ENCODE data around the gene PROK1. TPM values are rescaled to one million over a fixed set of nuclear protein-coding genes. Genes with fewer than 3 reads are reported as not detected.

Gene PROK1
- total RNA-seq, 1 experiment from 2014 or later, result not detected

- CTCF ChIA-PET, result interaction anchor here (0.6 to 1.2 kb wide), 2 partner anchors 33 to 261 kb away, joined by 3 to 6 read pairs; no protein-coding TSS in a partner anchor
- DNase-seq (ENCODE audit: low spot score), result peak; percentile 14
- Histone ChIP-seq H3K4me3 (ENCODE audit: low read depth, low read length, poor library complexity, severe bottlenecking) (no peak overlapping the region), H3K36me3 (ENCODE audit: insufficient read depth, low read length, poor library complexity, severe bottlenecking) (no peaks in the 10 kb centered on the region), H3K4me1 (ENCODE audit: insufficient read depth, low read length, poor library complexity, severe bottlenecking) (no peaks in the 10 kb centered on the region), H3K27me3 (replicated peaks; ENCODE audit: insufficient read depth, low read depth, low read length, poor library complexity) (no peaks in the 10 kb centered on the region), H3K27ac (ENCODE audit: low read depth, low read length, poor library complexity, severe bottlenecking) (no peak overlapping the region), H3K9me3 (ENCODE audit: low read depth, low read length, poor library complexity, severe bottlenecking) (no peaks in the 10 kb centered on the region)
- TF ChIP-seq CTCF (conservative IDR thresholded peaks at IDR 0.05; ENCODE audit: low read depth, low read length), result peak; percentile 42; the same call in 1 of the 2 replicates
- no peak for TF ChIP-seq EZH2 (IDR thresholded peaks at IDR 0.05; ENCODE audit: borderline replicate concordance, low read depth, low read length, poor library complexity, severe bottlenecking)
- intact Hi-C loops (cut with micrococcal nuclease; ENCODE audit: unreplicated experiment), result loop anchor here (5.0 to 10.0 kb wide), 2 partner anchors 34 to 148 kb away; no protein-coding TSS in a partner anchor
- BruUV-seq (replicated peaks), result no TSS peak
- POLR2A ChIA-PET (ENCODE audit: low non-redundant PET), result no interaction called here
Observed at GRCh38 chr1:110462964-110463363, 12.0 kb downstream of the PROK1 start.

GRCh38 chr1:110463725-110464124, 12.8 kb downstream of the PROK1 start:
- TF ChIP-seq CTCF (conservative IDR thresholded peaks at IDR 0.05; ENCODE audit: low read depth, low read length) (no peak), EZH2 (IDR thresholded peaks at IDR 0.05; ENCODE audit: borderline replicate concordance, low read depth, low read length, poor library complexity, severe bottlenecking) (no peak)
- Histone ChIP-seq H3K4me3 (ENCODE audit: low read depth, low read length, poor library complexity, severe bottlenecking) (no peak overlapping the region), H3K36me3 (ENCODE audit: insufficient read depth, low read length, poor library complexity, severe bottlenecking) (no peaks in the 10 kb centered on the region), H3K9me3 (ENCODE audit: low read depth, low read length, poor library complexity, severe bottlenecking) (no peaks in the 10 kb centered on the region), H3K27me3 (replicated peaks; ENCODE audit: insufficient read depth, low read depth, low read length, poor library complexity) (no peaks in the 10 kb centered on the region), H3K4me1 (ENCODE audit: insufficient read depth, low read length, poor library complexity, severe bottlenecking) (no peaks in the 10 kb centered on the region), H3K27ac (ENCODE audit: low read depth, low read length, poor library complexity, severe bottlenecking) (no peak overlapping the region)
- intact Hi-C loops (cut with micrococcal nuclease; ENCODE audit: unreplicated experiment), result loop anchor here (5.0 to 10.0 kb wide), 2 partner anchors 34 to 149 kb away; no protein-coding TSS in a partner anchor
- ChIA-PET POLR2A (ENCODE audit: low non-redundant PET) (no interaction called here), CTCF (interaction anchor here (1.2 kb wide), 1 partner anchor 32 kb away, joined by 6 read pairs; no protein-coding TSS in a partner anchor)
- DNase-seq (ENCODE audit: low spot score), result no peak
- BruUV-seq (replicated peaks), result no TSS peak

- no peak for DNase-seq (ENCODE audit: low spot score)
- intact Hi-C loops (cut with micrococcal nuclease; ENCODE audit: unreplicated experiment), result loop anchor here (5.0 to 10.0 kb wide), 2 partner anchors 33 to 150 kb away; no protein-coding TSS in a partner anchor
- Histone ChIP-seq H3K4me1 (ENCODE audit: insufficient read depth, low read length, poor library complexity, severe bottlenecking) (no peaks in the 10 kb centered on the region), H3K27me3 (replicated peaks; ENCODE audit: insufficient read depth, low read depth, low read length, poor library complexity) (no peaks in the 10 kb centered on the region), H3K27ac (ENCODE audit: low read depth, low read length, poor library complexity, severe bottlenecking) (no peak overlapping the region), H3K4me3 (ENCODE audit: low read depth, low read length, poor library complexity, severe bottlenecking) (no peak overlapping the region), H3K9me3 (ENCODE audit: low read depth, low read length, poor library complexity, severe bottlenecking) (no peaks in the 10 kb centered on the region), H3K36me3 (ENCODE audit: insufficient read depth, low read length, poor library complexity, severe bottlenecking) (no peaks in the 10 kb centered on the region)
- TF ChIP-seq CTCF (conservative IDR thresholded peaks at IDR 0.05; ENCODE audit: low read depth, low read length) (no peak), EZH2 (IDR thresholded peaks at IDR 0.05; ENCODE audit: borderline replicate concordance, low read depth, low read length, poor library complexity, severe bottlenecking) (no peak)
- ChIA-PET CTCF (interaction anchor here (1.2 kb wide), 1 partner anchor 32 kb away, joined by 6 read pairs; no protein-coding TSS in a partner anchor), POLR2A (ENCODE audit: low non-redundant PET) (no interaction called here)
- no TSS peak for BruUV-seq (replicated peaks)
Observed at GRCh38 chr1:110464340-110464739, 13.4 kb downstream of the PROK1 start.

Data from A673 (cell line).